ENCODE measurements around the gene NYNRIN.
A peak's percentile ranks its signal among the peaks of the same experiment; 100 is the strongest.
"Not testable (repeated sequence)": the region's sequence is repeated elsewhere in the genome, so short reads cannot be mapped to it uniquely, and the experiment has no call there.

Gene NYNRIN

GRCh38 chr14:24369907-24370687 lies 28.7 kb upstream of the NYNRIN start:
- H3K27me3 ChIP-seq (ENCODE audit: insufficient read depth, low read length) = no peaks in the 10 kb centered on the region
- H3K4me3 ChIP-seq (ENCODE audit: low read depth, low read length, poor library complexity, severe bottlenecking) = no peak overlapping the region
- H3K79me2 ChIP-seq (ENCODE audit: insufficient read depth, low read length) = no peaks in the 10 kb centered on the region
- H3K9me3 ChIP-seq (ENCODE audit: low read length) = no peaks in the 10 kb centered on the region
- H2AFZ ChIP-seq (ENCODE audit: low read length) = no peak overlapping the region
- peak overlapping the region; percentile 40 for H3K27ac ChIP-seq (ENCODE audit: low read depth, low read length, poor library complexity, severe bottlenecking)
- H3K4me1 ChIP-seq (ENCODE audit: insufficient read depth, low read length, severe bottlenecking) = peaks cover 36% of the 10 kb centered on the region
- no peaks in the 10 kb centered on the region for H4K20me1 ChIP-seq (ENCODE audit: insufficient read depth, low read length)
- no peaks in the 10 kb centered on the region for H3K9me2 ChIP-seq (ENCODE audit: low read depth, low read length)
- H3K36me3 ChIP-seq (ENCODE audit: insufficient read depth, low read length) = peaks cover 6% of the 10 kb centered on the region
- TF ChIP-seq CTCF (IDR thresholded peaks at IDR 0.05; ENCODE audit: low read length) (no peak), EZH2 (IDR thresholded peaks at IDR 0.05; ENCODE audit: borderline replicate concordance, low read length) (no peak)
- no peak overlapping the region for H3K9ac ChIP-seq (ENCODE audit: low read length)
- H3F3A ChIP-seq (ENCODE audit: insufficient read depth, low read length) = no peaks in the 10 kb centered on the region
- H3K4me2 ChIP-seq (ENCODE audit: low read length) = no peak overlapping the region

- H3F3A ChIP-seq (ENCODE audit: insufficient read depth, low read length) = no peaks in the 10 kb centered on the region
- H3K9me2 ChIP-seq (ENCODE audit: low read depth, low read length) = no peaks in the 10 kb centered on the region
- H3K4me1 ChIP-seq (ENCODE audit: insufficient read depth, low read length, severe bottlenecking) = peaks cover 31% of the 10 kb centered on the region
- H4K20me1 ChIP-seq (ENCODE audit: insufficient read depth, low read length) = no peaks in the 10 kb centered on the region
- H3K27ac ChIP-seq (ENCODE audit: low read depth, low read length, poor library complexity, severe bottlenecking) = peak overlapping the region; percentile 40
- TF ChIP-seq EZH2 (IDR thresholded peaks at IDR 0.05; ENCODE audit: borderline replicate concordance, low read length) (no peak), CTCF (IDR thresholded peaks at IDR 0.05; ENCODE audit: low read length) (no peak)
- no peak overlapping the region for H3K4me2 ChIP-seq (ENCODE audit: low read length)
- H3K9me3 ChIP-seq (ENCODE audit: low read length) = no peaks in the 10 kb centered on the region
- peaks cover 6% of the 10 kb centered on the region for H3K36me3 ChIP-seq (ENCODE audit: insufficient read depth, low read length)
- no peak overlapping the region for H3K4me3 ChIP-seq (ENCODE audit: low read depth, low read length, poor library complexity, severe bottlenecking)
- no peaks in the 10 kb centered on the region for H3K79me2 ChIP-seq (ENCODE audit: insufficient read depth, low read length)
- H2AFZ ChIP-seq (ENCODE audit: low read length) = no peak overlapping the region
- H3K9ac ChIP-seq (ENCODE audit: low read length) = no peak overlapping the region
- H3K27me3 ChIP-seq (ENCODE audit: insufficient read depth, low read length) = no peaks in the 10 kb centered on the region
These were observed 28.1 kb upstream of the NYNRIN start for GRCh38 chr14:24370748-24371147.

GRCh38 chr14:24371605-24372004 lies 27.2 kb upstream of the NYNRIN start:
- not testable (repeated sequence) for H3K4me3 ChIP-seq (ENCODE audit: low read depth, low read length, poor library complexity, severe bottlenecking); H3K9ac ChIP-seq (ENCODE audit: low read length); H3K9me2 ChIP-seq (ENCODE audit: low read depth, low read length); H3K4me2 ChIP-seq (ENCODE audit: low read length); H3K79me2 ChIP-seq (ENCODE audit: insufficient read depth, low read length); H3K36me3 ChIP-seq (ENCODE audit: insufficient read depth, low read length); H3K27me3 ChIP-seq (ENCODE audit: insufficient read depth, low read length); H3K9me3 ChIP-seq (ENCODE audit: low read length); H4K20me1 ChIP-seq (ENCODE audit: insufficient read depth, low read length); H3F3A ChIP-seq (ENCODE audit: insufficient read depth, low read length); H2AFZ ChIP-seq (ENCODE audit: low read length)
- peaks cover 29% of the 10 kb centered on the region for H3K4me1 ChIP-seq (ENCODE audit: insufficient read depth, low read length, severe bottlenecking)
- H3K27ac ChIP-seq (ENCODE audit: low read depth, low read length, poor library complexity, severe bottlenecking) = peak overlapping the region; percentile 40
